CD4-positive, alpha-beta T cell treated with Interleukin-4 for 4 hours (primary cell): ENCODE results near the gene AP3S2.
A peak's percentile ranks its signal among the peaks of the same experiment; 100 is the strongest.

Source experiments
- DNase-seq: peaks from one replicate; pipeline ENCODE4 v3.0.0-alpha.2; 2020

AP3S2 gene

GRCh38 chr15:89812847-89813320, 80.9 kb downstream of the AP3S2 start:
- DNase-seq = no peak

GRCh38 chr15:89812011-89812846, 81.6 kb downstream of the AP3S2 start:
- DNase-seq = peak; percentile 3

GRCh38 chr15:89810837-89811236, 83.0 kb downstream of the AP3S2 start:
- DNase-seq = no peak

- no peak for DNase-seq
Measured at GRCh38 chr15:89809787-89810148, 84.0 kb downstream of the AP3S2 start.

GRCh38 chr15:89809093-89809786, 84.6 kb downstream of the AP3S2 start:
- no peak for DNase-seq

GRCh38 chr15:89808160-89808870, 85.5 kb downstream of the AP3S2 start:
- no peak for DNase-seq

GRCh38 chr15:89807689-89808088, 86.1 kb downstream of the AP3S2 start:
- no peak for DNase-seq

- DNase-seq = no peak
Measured at GRCh38 chr15:89806559-89807550, 86.9 kb downstream of the AP3S2 start.

- DNase-seq = no peak
Measured at GRCh38 chr15:89806210-89806558, 87.6 kb downstream of the AP3S2 start.

- no peak for DNase-seq
Measured at GRCh38 chr15:89805241-89806209, 88.3 kb downstream of the AP3S2 start.

- no peak for DNase-seq
Measured at GRCh38 chr15:89803941-89804800, 89.6 kb downstream of the AP3S2 start.

- DNase-seq = no peak
Measured at GRCh38 chr15:89802986-89803824, 90.6 kb downstream of the AP3S2 start.

- no peak for DNase-seq
Measured at GRCh38 chr15:89802231-89802928, 91.4 kb downstream of the AP3S2 start.

- no peak for DNase-seq
Measured at GRCh38 chr15:89801471-89802195, 92.2 kb downstream of the AP3S2 start.

GRCh38 chr15:89799918-89800498, 93.8 kb downstream of the AP3S2 start:
- DNase-seq = no peak

GRCh38 chr15:89799011-89799911, 94.5 kb downstream of the AP3S2 start:
- DNase-seq = no peak
